NAMALWA (cell line): ENCODE data around the gene SELENOO.
A peak's percentile ranks its signal among the peaks of the same experiment; 100 is the strongest.
"Not testable (repeated sequence)": the region's sequence is repeated elsewhere in the genome, so short reads cannot be mapped to it uniquely, and the experiment has no call there.

Experiments
- DNase-seq: peaks from one replicate; pipeline ENCODE4 v3.0.0-alpha.2; 2015; ENCODE audit warnings: low spot score

The SELENOO gene

GRCh38 chr22:50201191-50202129 is 649 bp downstream of the SELENOO start:
- DNase-seq = no peak

- DNase-seq = no peak
Measured at GRCh38 chr22:50202130-50202666, 1.4 kb downstream of the SELENOO start.

- DNase-seq = no peak
Measured at GRCh38 chr22:50203288-50203687, 2.5 kb downstream of the SELENOO start.

- no peak for DNase-seq
Measured at GRCh38 chr22:50204571-50204970, 3.8 kb downstream of the SELENOO start.

- DNase-seq = not testable (repeated sequence)
Measured at GRCh38 chr22:50204998-50205397, 4.2 kb downstream of the SELENOO start.

GRCh38 chr22:50205781-50206569 is 5.2 kb downstream of the SELENOO start:
- DNase-seq = no peak

GRCh38 chr22:50206599-50206998 is 5.8 kb downstream of the SELENOO start:
- peak; percentile 51 for DNase-seq

- peak; percentile 69 for DNase-seq
Measured at GRCh38 chr22:50207383-50208140, 6.8 kb downstream of the SELENOO start.

GRCh38 chr22:50208430-50208938 is 7.7 kb downstream of the SELENOO start:
- no peak for DNase-seq

- DNase-seq = no peak
Measured at GRCh38 chr22:50208939-50209892, 8.4 kb downstream of the SELENOO start.

GRCh38 chr22:50209893-50210292 is 9.1 kb downstream of the SELENOO start:
- DNase-seq = peak; percentile 82

- no peak for DNase-seq
Measured at GRCh38 chr22:50210378-50211139, 9.7 kb downstream of the SELENOO start.

GRCh38 chr22:50211147-50211546 is 10.3 kb downstream of the SELENOO start:
- DNase-seq = no peak

GRCh38 chr22:50213263-50213662 is 12.5 kb downstream of the SELENOO start:
- DNase-seq = no peak

- DNase-seq = no peak
Measured at GRCh38 chr22:50215297-50216054, 14.7 kb downstream of the SELENOO start.

- no peak for DNase-seq
Measured at GRCh38 chr22:50216055-50216683, 15.4 kb downstream of the SELENOO start.

GRCh38 chr22:50216684-50217520 is 16.1 kb downstream of the SELENOO start:
- DNase-seq = no peak
